Prostate gland (tissue), 1 donor: ENCODE measurements around the gene LMX1B.

ENCODE experiments used
- POLR2A ChIP-seq: fragments of 450-650 bp; IDR thresholded peaks from one replicate; pipeline ENCODE4 v1.6.1; 2016; ENCODE audit warnings: antibody characterized with exemption, mild to moderate bottlenecking
- POLR2AphosphoS5 ChIP-seq: sonication (generic); formaldehyde crosslinking; IDR thresholded peaks from one replicate; pipeline ENCODE4 v1.6.1; 2017; ENCODE audit warnings: antibody characterized with exemption

DNA sequence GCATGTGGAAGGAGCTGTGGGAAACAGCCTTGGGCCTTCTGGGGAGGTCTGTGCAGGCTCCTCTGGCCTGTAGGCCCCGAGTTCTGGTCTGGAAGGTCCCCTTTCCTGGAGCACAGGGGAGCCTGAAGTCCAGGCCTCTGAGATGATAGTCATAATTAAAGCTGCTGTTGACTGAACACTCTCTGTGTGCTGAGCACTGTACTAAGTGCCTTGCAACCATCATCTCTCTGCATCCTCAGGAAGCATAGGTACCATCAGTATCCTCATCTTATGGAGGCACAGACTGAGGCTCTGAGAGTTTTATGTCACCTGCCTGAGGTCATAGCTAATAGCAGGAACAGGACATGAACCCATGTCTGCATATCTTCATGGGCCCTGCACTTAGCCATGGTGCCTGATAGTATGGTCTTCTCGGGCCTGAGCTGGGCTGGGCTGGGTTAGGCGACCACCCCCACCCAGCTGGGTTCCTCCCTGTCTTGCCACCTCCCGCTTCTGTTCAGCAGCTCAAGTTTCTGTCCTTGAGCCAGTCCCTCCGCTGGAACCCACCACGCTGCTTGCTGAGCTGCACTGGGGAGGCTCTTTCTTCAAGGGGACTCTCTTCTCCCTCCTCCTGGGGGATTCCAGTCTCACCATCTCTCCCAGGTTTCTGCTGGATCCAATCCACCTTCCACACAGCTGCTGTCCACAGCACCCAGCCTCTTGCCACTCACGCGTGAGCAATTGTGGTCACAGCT, 27.6 kb downstream of the LMX1B start:
- TF ChIP-seq POLR2A (no peak), POLR2AphosphoS5 (no peak)
